GM23338 (cell line): ENCODE measurements around the gene AP5Z1.

Experiments used
- CTCF ChIP-seq, 2 experiments: fragments of 200-600 bp in 1 of 2; sonication (generic) in 1 of 2; conservative IDR thresholded peaks; 2 replicates each; pipeline versions ENCODE4 v1.5.1 to v1.6.1; 2016 to 2017; ENCODE audit warnings: antibody characterized with exemption in 2 of 2, low read depth in 2 of 2, mild to moderate bottlenecking in 2 of 2, moderate library complexity in 1 of 2
- ETS1 ChIP-seq: IDR thresholded peaks from 2 replicates; pipeline ENCODE4 v1.6.1; 2016; ENCODE audit warnings: antibody characterized with exemption
- EZH2 ChIP-seq: fragments of 200-600 bp; sonication (generic); IDR thresholded peaks from one replicate; pipeline ENCODE4 v1.8.0; 2017; ENCODE audit warnings: antibody characterized with exemption, mild to moderate bottlenecking, low read depth; ENCODE audit not compliant: unreplicated experiment
- EZH2phosphoT487 ChIP-seq: fragments of 200-600 bp; sonication (generic); IDR thresholded peaks from one replicate; pipeline ENCODE4 v1.8.1; 2018; ENCODE audit warnings: antibody characterized with exemption; ENCODE audit not compliant: unreplicated experiment
- JUNB ChIP-seq: IDR thresholded peaks from one replicate; pipeline ENCODE4 v1.6.1; 2016; ENCODE audit warnings: antibody characterized with exemption; ENCODE audit not compliant: unreplicated experiment
- POLR2AphosphoS5 ChIP-seq: IDR thresholded peaks from 2 replicates; pipeline ENCODE4 v1.6.1; 2016; ENCODE audit warnings: antibody characterized with exemption, low read depth
- REST ChIP-seq: IDR thresholded peaks from one replicate; pipeline ENCODE4 v1.6.1; 2018; ENCODE audit warnings: antibody characterized with exemption; ENCODE audit not compliant: unreplicated experiment
- STAT1 ChIP-seq: IDR thresholded peaks from one replicate; pipeline ENCODE4 v1.6.1; 2016; ENCODE audit warnings: antibody characterized with exemption; ENCODE audit not compliant: unreplicated experiment
- ZNF331 ChIP-seq: fragments of 250-450 bp; sonication (Bioruptor Pico); IDR thresholded peaks from 2 replicates; pipeline ENCODE4 v1.5.0; 2020; ENCODE audit warnings: low read depth, mild to moderate bottlenecking, moderate library complexity

GRCh38 chr7:4817178-4817901 lies 41.9 kb downstream of the AP5Z1 start:
- TF ChIP-seq CTCF (conservative IDR thresholded peaks at IDR 0.05; ENCODE audit: low read depth in 2 of 2) = no peak
- TF ChIP-seq POLR2AphosphoS5 = no peak
- no peak for TF ChIP-seq EZH2phosphoT487
- TF ChIP-seq ZNF331 (CRISPR knock-in tag) = no peak
- TF ChIP-seq EZH2 = no peak
- no peak for TF ChIP-seq REST
- no peak for TF ChIP-seq STAT1
- no peak for TF ChIP-seq JUNB
- no peak for TF ChIP-seq ETS1
